PC-3 (cell line): ENCODE data around the gene ST3GAL3. TPM values are rescaled to one million over a fixed set of nuclear protein-coding genes. Genes with fewer than 3 reads are reported as not detected.

ENCODE experiments used
- ATAC-seq: fragments of 200-7000 bp; cut with Tn5 transposase; 2 replicates; pipeline ENCODE4 v1.9.1; 2020; ENCODE audit warnings: mild to moderate bottlenecking, moderate library complexity
- BruUV-seq: library from RNA; stranded (reverse); fragments of 400-500 nt; replicated peaks from 2 replicates; lab custom pipeline; 2021; lab: Mats Ljungman, UMichigan
- CTCF ChIA-PET: fragments of 300-600 bp; sonication (Branson Sonifier 250); formaldehyde crosslinking; loops from one replicate; lab custom pipeline; 2022; ENCODE audit warnings: antibody characterized with exemption; lab: Charles Lee
- POLR2A ChIA-PET: fragments of 300-600 bp; sonication (Branson Sonifier 250); formaldehyde crosslinking; loops from one replicate; lab custom pipeline; 2022; ENCODE audit warnings: antibody characterized with exemption; ENCODE audit not compliant: unreplicated experiment; lab: Charles Lee
- DNase-seq: peaks from one replicate; pipeline ENCODE4 v3.0.0-alpha.2; 2015
- H2AFZ ChIP-seq: fragments of 300-600 bp; sonication (generic); 2 replicates; pipeline ENCODE4 v1.6.0; 2016; ENCODE audit warnings: antibody characterized with exemption, low read length
- H3F3A ChIP-seq: fragments of 300-600 bp; sonication (generic); one replicate; pipeline ENCODE4 v1.6.0; 2017; ENCODE audit warnings: antibody characterized with exemption, low read length, control low read depth, mild to moderate bottlenecking; ENCODE audit not compliant: unreplicated experiment
- H3K27ac ChIP-seq: fragments of 300-600 bp; sonication (generic); 2 replicates; pipeline ENCODE4 v1.5.1; 2016; ENCODE audit warnings: mild to moderate bottlenecking, low read length
- H3K27me3 ChIP-seq: fragments of 300-600 bp; sonication (generic); 2 replicates; pipeline ENCODE4 v1.6.1; 2016; ENCODE audit warnings: low read length, mixed read lengths
- H3K36me3 ChIP-seq: fragments of 300-600 bp; sonication (generic); 2 replicates; pipeline ENCODE4 v1.6.1; 2016; ENCODE audit warnings: low read depth, mixed run types, low read length, mixed read lengths
- H3K4me1 ChIP-seq: fragments of 300-600 bp; sonication (generic); 2 replicates; pipeline ENCODE4 v1.5.1; 2016; ENCODE audit warnings: low read length; ENCODE audit not compliant: insufficient read depth
- H3K4me2 ChIP-seq: fragments of 300-600 bp; sonication (generic); 2 replicates; pipeline ENCODE4 v1.6.0; 2016; ENCODE audit warnings: low read length
- H3K4me3 ChIP-seq: fragments of 300-600 bp; sonication (generic); 2 replicates; pipeline ENCODE4 v1.5.1; 2016; ENCODE audit warnings: mild to moderate bottlenecking, low read length, mixed read lengths
- H3K79me2 ChIP-seq: fragments of 300-600 bp; sonication (generic); 2 replicates; pipeline ENCODE4 v1.6.1; 2017; ENCODE audit warnings: low read length, mixed read lengths
- H3K9ac ChIP-seq: fragments of 300-600 bp; sonication (generic); 2 replicates; pipeline ENCODE4 v1.6.0; 2016; ENCODE audit warnings: mild to moderate bottlenecking, low read length
- H3K9me2 ChIP-seq: fragments of 300-600 bp; sonication (generic); replicated peaks from 2 replicates; pipeline ENCODE4 v1.6.1; 2016; ENCODE audit warnings: mixed run types, low read length, mixed read lengths
- H3K9me3 ChIP-seq: fragments of 300-600 bp; sonication (generic); 2 replicates; pipeline ENCODE4 v1.6.1; 2016; ENCODE audit warnings: low read length, mixed read lengths
- H4K20me1 ChIP-seq: fragments of 300-600 bp; sonication (generic); 2 replicates; pipeline ENCODE4 v1.6.1; 2016; ENCODE audit warnings: low read length, mixed read lengths
- EZH2 ChIP-seq: fragments of 300-600 bp; sonication (generic); IDR thresholded peaks from one replicate; pipeline ENCODE4 v1.6.1; 2017; ENCODE audit warnings: antibody characterized with exemption, mild to moderate bottlenecking, low read length; ENCODE audit not compliant: unreplicated experiment
- EZH2phosphoT487 ChIP-seq: fragments of 300-600 bp; sonication (generic); IDR thresholded peaks from 2 replicates; pipeline ENCODE4 v1.6.1; 2018; ENCODE audit warnings: mild to moderate bottlenecking, antibody characterized with exemption, low read length, borderline replicate concordance
- intact Hi-C: fragments of 100-400 bp; cut with micrococcal nuclease; formaldehyde crosslinking; loops from 2 replicates; pipeline ENCODE4 v1.9.0; 2023
- total RNA-seq: library from RNA; depleted of rRNA; stranded (reverse); fragments of >200 nt; gene quantifications from 2 replicates; pipeline ENCODE4 v1.2.3, GENCODE V29; 2014
- TF ChIP-seq, protein P1 (sequence below): fragments of 300-600 bp; sonication (generic); conservative IDR thresholded peaks from 2 replicates; pipeline ENCODE4 v1.5.1; 2017; ENCODE audit warnings: antibody characterized with exemption, low read depth, mild to moderate bottlenecking, low read length

The ST3GAL3 gene
- total RNA-seq, 1 experiment from 2014 or later: 9.0 TPM

DNA sequence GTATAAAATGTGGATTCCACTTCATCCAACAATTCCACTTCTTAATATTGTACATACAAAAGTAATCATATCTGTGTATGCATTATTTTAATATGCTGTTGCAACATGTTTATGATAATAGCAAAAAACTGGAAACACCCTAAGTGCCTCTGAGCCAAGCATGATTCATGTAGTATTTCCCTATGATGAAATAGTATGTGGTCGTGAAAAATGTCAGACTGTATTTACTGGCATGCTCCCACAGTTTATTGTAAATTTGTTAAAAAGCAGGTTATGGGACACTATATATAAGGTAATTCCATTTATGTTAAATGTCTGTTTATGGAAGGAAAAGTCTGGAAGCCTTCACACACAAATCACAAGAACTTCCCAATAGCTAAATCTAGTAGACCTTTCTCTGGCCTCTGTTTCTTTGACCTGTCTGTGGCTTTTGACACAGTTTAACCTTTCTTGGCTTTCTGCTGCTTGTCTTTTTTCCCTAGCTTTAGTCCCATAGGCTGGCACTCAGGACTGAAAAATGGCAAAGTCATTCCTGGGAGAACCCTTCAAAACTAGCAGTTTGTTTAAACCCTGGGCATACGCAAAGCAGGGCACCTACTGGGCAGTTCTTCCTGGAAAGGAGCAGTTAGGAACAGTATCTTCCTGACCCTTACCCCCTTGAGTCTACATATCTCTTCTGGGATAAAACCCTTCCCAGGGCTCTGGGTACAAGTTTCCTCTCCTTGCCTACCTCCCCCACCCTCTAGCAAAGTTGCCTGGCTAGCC is 160.8 kb downstream of the ST3GAL3 start:
- Histone ChIP-seq H2AFZ (no peak overlapping the region), H3K9me2 (no peaks in the 10 kb centered on the region), H3K4me3 (no peak overlapping the region), H3K9ac (no peak overlapping the region), H3K9me3 (no peaks in the 10 kb centered on the region), H3K79me2 (no peaks in the 10 kb centered on the region), H4K20me1 (no peaks in the 10 kb centered on the region), H3K4me2 (no peak overlapping the region), H3K4me1 (0 out of 2 replicates have a peak, but pooled peaks cover 7% of the 10 kb centered on the region), H3F3A (no peaks in the 10 kb centered on the region), H3K36me3 (no peaks in the 10 kb centered on the region), H3K27me3 (no peaks in the 10 kb centered on the region), H3K27ac (no peak overlapping the region)
- ATAC-seq (no peak), DNase-seq (peak; percentile 60)
- TF ChIP-seq EZH2phosphoT487: no peak
- TF ChIP-seq, protein P1, sequence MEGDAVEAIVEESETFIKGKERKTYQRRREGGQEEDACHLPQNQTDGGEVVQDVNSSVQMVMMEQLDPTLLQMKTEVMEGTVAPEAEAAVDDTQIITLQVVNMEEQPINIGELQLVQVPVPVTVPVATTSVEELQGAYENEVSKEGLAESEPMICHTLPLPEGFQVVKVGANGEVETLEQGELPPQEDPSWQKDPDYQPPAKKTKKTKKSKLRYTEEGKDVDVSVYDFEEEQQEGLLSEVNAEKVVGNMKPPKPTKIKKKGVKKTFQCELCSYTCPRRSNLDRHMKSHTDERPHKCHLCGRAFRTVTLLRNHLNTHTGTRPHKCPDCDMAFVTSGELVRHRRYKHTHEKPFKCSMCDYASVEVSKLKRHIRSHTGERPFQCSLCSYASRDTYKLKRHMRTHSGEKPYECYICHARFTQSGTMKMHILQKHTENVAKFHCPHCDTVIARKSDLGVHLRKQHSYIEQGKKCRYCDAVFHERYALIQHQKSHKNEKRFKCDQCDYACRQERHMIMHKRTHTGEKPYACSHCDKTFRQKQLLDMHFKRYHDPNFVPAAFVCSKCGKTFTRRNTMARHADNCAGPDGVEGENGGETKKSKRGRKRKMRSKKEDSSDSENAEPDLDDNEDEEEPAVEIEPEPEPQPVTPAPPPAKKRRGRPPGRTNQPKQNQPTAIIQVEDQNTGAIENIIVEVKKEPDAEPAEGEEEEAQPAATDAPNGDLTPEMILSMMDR: no peak
- no peak for TF ChIP-seq EZH2
- ChIA-PET CTCF (no interaction called here), POLR2A (no interaction called here)
- BruUV-seq: no TSS peak
- intact Hi-C loops: no loop called here

DNA sequence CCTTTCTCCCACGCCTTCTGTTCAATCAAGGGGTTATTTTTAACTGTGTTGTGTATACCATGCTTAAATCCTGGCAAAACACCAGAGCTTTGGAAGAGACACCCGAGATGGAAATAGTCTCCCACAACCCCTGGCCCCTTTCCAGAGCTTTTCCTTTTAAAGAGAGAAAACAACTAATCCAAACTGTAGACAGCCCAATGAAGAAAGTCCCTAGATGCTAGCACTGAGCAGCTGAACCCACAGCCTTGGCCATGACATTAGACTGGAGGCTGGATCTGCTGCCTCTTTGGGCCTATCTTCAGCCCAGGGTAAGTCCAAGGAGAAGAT is 161.4 kb downstream of the ST3GAL3 start:
- H3K79me2 ChIP-seq: no peaks in the 10 kb centered on the region
- BruUV-seq: no TSS peak
- intact Hi-C loops: no loop called here
- no peaks in the 10 kb centered on the region for H4K20me1 ChIP-seq
- H3F3A ChIP-seq: no peaks in the 10 kb centered on the region
- no peak overlapping the region for H3K9ac ChIP-seq
- no peaks in the 10 kb centered on the region for H3K9me3 ChIP-seq
- no peaks in the 10 kb centered on the region for H3K27me3 ChIP-seq
- ChIA-PET CTCF (no interaction called here), POLR2A (no interaction called here)
- H3K9me2 ChIP-seq: no peaks in the 10 kb centered on the region
- H3K4me3 ChIP-seq: no peak overlapping the region
- no peak overlapping the region for H3K4me2 ChIP-seq
- TF ChIP-seq, protein P1: no peak
- TF ChIP-seq EZH2: no peak
- TF ChIP-seq EZH2phosphoT487: no peak
- H3K27ac ChIP-seq: no peak overlapping the region
- DNase-seq (no peak), ATAC-seq (no peak)
- H2AFZ ChIP-seq: no peak overlapping the region
- H3K36me3 ChIP-seq: no peaks in the 10 kb centered on the region
- H3K4me1 ChIP-seq: 0 out of 2 replicates have a peak, but pooled peaks cover 7% of the 10 kb centered on the region

- POLR2A ChIA-PET: no interaction called here
- no peaks in the 10 kb centered on the region for H3K79me2 ChIP-seq
- H2AFZ ChIP-seq: no peak overlapping the region
- no peaks in the 10 kb centered on the region for H3K27me3 ChIP-seq
- no peaks in the 10 kb centered on the region for H3K9me2 ChIP-seq
- TF ChIP-seq EZH2phosphoT487 (no peak), EZH2 (no peak)
- TF ChIP-seq, protein P1: no peak
- DNase-seq (no peak), ATAC-seq (no peak)
- 0 out of 2 replicates have a peak, but pooled peaks cover 7% of the 10 kb centered on the region for H3K4me1 ChIP-seq
- H3K4me2 ChIP-seq: no peak overlapping the region
- no peak overlapping the region for H3K27ac ChIP-seq
- no peaks in the 10 kb centered on the region for H3K9me3 ChIP-seq
- H3K36me3 ChIP-seq: no peaks in the 10 kb centered on the region
- no TSS peak for BruUV-seq
- H3F3A ChIP-seq: no peaks in the 10 kb centered on the region
- intact Hi-C loops: no loop called here
- CTCF ChIA-PET: no interaction called here
- H4K20me1 ChIP-seq: no peaks in the 10 kb centered on the region
- no peak overlapping the region for H3K9ac ChIP-seq
- no peak overlapping the region for H3K4me3 ChIP-seq
These were observed 163.0 kb downstream of the ST3GAL3 start for GRCh38 chr1:43870306-43870705.
